Measurements from ENCODE around the gene INA. TPM values are rescaled to one million over a fixed set of nuclear protein-coding genes. Genes with fewer than 3 reads are reported as not detected.

INA gene
- total RNA-seq, 1 donor from 2014 or later, result 0.08 TPM

- DNase-seq (ENCODE audit: low spot score), result no peak
- intact Hi-C loops (cut with DNase I), result loop anchor here (10.0 kb wide), 1 partner anchor 420 kb away; the partner anchor contains the start of gene CNNM2
Observed at GRCh38 chr10:103334567-103334966, 57.6 kb downstream of the INA start.

GRCh38 chr10:103336370-103336769, 59.4 kb downstream of the INA start:
- intact Hi-C loops (cut with DNase I), result loop anchor here (5.0 to 10.0 kb wide), 2 partner anchors 422 to 509 kb away; partner anchors contain the start of gene CNNM2

More at GRCh38 chr10:103336370-103336769, 59.4 kb downstream of the INA start:
- no peak for DNase-seq (ENCODE audit: low spot score)

Other genes starting within 250 kb of the INA start
- 94.0 TPM for gene NT5C2, start 83.9 kb upstream of the INA start, total RNA-seq
- gene RPEL1, start 31.3 kb upstream of the INA start, total RNA-seq, result not detected
- 6.3 TPM for gene PCGF6, start 74.0 kb downstream of the INA start, total RNA-seq
- 1.4 TPM for gene TAF5, start 90.8 kb downstream of the INA start, total RNA-seq
- gene ATP5MK, start 119.3 kb downstream of the INA start, total RNA-seq, result 958 TPM
- 15.5 TPM for gene PDCD11, start 119.5 kb downstream of the INA start, total RNA-seq
- gene CALHM2, start 175.2 kb downstream of the INA start, total RNA-seq, result 12.7 TPM
- gene CALHM1, start 181.8 kb downstream of the INA start, total RNA-seq, result not detected
- not detected for gene CALHM3, start 202.1 kb downstream of the INA start, total RNA-seq
- gene NEURL1, start 216.6 kb downstream of the INA start, total RNA-seq, result 0.54 TPM